GM18498 (cell line): ENCODE measurements around the gene ZBTB7C.

Experiments
- ATAC-seq: cut with Tn5 transposase; IDR thresholded peaks from one replicate; pipeline ENCODE4 v1.9.1; 2021; ENCODE audit warnings: mild to moderate bottlenecking, moderate library complexity; ENCODE audit not compliant: unreplicated experiment

Gene ZBTB7C

DNA sequence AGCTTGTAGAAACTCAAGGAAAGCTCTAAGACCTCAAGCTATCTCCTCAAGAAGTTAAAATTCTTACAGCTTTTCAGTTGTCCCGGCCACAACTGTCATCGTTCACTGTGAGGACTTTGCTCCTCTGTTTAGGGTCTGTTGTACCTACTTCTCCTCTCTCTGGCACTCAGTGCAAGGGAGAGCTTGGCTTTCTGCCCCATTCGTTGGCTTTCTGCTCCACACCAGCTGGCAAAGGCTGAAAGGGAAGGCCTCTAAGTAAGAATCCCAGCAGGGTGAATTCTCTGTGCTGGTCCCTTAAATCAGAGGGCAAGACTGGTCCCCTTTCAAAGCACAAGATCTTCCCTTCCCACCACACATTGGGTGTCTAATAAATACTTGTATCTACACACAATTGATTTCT lies 17.3 kb downstream of the ZBTB7C start:
- no peak for ATAC-seq

DNA sequence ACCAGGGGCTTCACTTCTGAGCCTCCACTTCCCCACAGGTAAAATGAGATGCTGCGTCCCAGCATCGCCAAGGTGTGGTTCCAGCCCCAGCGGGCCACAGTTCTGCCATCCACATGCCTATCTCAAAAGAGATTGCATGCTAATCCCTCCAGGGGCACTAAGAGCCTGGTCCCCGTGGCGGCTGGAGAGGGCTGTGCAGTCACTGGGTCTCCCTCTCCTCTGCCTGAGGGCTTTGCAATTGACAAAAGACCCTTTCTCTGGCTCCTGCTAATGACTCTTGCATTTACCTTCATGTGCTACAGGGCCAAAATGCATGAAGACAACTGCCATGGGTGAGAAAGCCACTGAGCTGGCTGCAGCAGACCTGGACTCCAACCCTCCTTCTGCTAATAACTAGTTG lies 18.5 kb downstream of the ZBTB7C start:
- ATAC-seq = no peak

DNA sequence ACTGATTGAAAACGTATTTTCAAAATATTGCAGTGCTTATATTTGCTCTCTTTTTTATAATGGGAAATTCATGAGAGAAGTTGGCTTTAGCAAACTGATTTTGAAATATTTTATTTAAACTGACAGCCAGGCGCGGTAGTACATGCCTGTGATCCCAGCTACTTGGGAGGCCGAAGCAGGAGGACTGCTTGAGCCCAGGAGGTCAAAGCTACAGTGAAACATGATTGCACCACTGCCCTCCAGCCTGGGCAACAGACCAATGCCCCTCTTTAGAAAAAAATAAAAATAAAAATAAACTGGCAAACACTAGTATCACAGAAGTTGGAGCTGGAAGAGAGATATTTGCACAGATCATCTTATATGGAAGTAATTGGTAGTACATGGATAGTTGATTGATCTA lies 20.7 kb downstream of the ZBTB7C start:
- no peak for ATAC-seq

DNA sequence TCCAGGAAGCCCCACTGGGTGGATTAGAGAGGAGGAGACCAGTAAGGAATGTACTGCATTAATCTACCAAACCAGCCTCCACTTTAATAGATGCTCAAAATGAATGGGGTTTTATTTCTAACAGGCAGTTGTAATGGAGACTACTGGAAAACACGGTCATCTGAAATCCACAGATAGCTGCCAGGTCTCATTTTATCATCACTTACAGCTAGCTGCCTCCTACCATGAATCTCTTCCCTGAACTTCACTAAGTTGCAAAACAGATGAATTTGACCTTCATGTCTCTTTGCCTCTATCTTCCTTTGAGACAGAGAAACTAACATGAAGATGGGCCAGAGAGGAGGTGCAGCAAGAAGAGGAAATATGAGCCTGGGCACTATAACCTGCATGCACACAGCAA lies 21.9 kb downstream of the ZBTB7C start:
- no peak for ATAC-seq

DNA sequence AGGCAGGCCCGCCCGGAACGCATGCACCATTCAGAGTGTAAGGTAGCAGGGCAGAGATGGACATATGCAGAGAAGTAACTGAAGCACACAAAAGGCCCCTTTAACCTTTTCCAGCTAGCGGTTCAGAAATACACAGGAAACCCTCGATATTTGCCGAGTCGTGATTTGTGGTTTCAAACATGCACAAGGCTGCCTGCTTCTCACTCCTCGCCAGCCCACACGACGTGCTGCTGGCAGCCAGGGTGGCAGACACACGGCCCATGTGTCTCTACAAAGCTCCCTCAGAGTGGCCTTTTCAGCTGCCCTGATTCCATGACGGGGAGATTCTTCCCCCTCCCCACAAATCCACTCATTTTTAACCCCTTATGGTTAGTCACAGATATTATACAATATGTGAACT lies 23.6 kb downstream of the ZBTB7C start:
- no peak for ATAC-seq

DNA sequence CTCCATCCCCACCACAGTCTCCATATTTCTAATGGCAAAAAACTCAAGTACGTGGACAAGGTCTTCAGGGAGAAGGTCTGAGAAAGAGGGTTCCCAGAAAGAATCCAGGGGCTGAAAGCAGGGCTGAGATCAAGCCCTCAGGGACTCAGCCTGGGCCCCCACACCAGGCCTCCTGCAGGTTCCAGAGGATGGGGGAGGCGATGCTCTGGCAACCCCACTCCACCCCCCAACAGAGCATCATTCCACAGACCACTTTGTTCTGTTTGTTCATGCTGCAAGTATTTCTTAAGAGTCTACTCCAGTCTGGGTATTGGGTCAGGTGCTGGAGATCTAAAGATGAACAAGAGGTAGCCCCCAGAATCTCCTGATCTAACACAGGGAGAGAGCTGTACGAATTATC lies 32.2 kb downstream of the ZBTB7C start:
- ATAC-seq = no peak

DNA sequence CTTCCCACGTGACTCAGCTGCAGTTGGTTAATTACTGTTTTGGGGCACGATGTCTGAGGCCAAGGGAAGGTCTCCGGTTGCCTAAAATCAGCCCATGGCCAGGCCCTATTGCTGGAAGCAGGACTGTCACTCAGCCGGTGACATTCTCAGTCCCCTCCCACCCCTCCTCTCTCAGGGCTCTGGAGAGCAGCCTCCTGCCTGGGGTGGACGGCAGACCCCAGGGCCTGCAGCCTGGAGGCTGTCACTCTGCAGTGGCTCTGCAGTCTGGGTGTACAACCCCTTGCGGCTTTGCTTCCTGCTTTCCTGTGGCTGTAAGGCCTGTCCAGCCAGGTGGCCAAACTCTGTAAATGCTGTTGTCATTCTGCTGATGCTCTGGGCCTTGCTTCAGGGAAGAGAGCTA lies 32.8 kb downstream of the ZBTB7C start:
- ATAC-seq = no peak

DNA sequence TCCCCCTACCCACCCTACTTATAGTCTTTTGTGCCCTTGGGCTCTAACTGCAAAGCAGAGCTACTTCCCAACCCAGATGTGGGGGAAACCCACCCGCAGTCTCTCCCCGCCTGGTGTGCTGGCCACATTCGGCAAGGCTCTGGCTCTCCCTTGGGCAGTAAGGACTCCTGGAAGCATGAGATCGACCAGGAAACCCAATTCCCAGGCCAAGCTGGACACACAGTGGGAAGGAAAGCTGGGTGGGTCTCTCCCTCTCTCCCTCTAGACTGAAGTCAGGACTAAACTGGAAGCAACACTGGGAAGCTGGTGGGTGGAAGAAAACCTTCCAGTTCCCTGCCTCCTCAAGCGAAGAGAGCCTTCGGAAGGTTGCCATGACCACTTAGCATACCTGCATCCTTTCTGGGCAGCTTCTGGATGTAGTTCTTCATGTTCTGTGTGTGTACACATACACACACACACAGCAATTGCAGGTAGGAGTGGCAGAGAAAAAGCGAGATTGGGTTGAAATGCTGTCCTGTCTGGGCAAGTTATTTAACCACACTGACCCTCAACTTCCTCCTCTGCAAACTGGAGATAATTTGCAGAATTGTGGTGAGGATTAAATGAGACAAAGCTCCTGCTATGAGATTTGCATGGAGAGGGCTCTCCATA lies 33.9 kb downstream of the ZBTB7C start:
- ATAC-seq = no peak

DNA sequence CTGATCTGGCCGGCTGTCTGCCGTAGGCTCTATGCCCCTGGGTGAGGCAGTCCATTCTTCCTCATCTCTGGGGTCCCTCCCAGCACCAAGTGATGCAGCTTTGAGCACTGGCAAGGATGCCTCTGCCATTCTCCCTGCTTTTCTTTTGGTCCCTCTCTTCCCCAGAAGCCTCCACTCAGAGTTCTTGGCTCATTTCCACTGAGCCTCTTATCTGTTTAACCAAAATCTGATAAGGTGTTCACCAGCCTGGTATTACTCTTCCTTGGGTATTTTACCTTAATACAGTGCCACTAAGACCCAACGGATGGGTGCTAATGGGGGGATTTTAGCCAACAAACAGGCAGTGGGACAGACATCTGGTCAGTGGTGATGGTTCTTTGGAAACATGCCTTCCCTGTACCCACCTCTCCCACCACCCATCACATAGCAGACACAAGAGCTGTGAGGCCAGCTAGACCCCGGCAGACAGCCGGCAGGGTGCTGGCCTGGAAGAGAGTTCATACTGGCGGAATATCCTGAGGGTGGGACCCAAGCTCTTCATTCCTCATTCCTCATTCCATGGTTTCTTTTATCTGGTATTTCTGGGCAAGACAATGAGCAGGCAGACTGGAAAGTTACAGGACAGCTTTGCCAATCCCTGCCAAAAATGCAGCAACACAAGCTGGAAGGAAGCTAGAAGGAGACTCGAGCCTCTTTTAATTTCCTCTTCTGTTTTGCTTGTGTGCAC lies 34.6 kb downstream of the ZBTB7C start:
- ATAC-seq = no peak

DNA sequence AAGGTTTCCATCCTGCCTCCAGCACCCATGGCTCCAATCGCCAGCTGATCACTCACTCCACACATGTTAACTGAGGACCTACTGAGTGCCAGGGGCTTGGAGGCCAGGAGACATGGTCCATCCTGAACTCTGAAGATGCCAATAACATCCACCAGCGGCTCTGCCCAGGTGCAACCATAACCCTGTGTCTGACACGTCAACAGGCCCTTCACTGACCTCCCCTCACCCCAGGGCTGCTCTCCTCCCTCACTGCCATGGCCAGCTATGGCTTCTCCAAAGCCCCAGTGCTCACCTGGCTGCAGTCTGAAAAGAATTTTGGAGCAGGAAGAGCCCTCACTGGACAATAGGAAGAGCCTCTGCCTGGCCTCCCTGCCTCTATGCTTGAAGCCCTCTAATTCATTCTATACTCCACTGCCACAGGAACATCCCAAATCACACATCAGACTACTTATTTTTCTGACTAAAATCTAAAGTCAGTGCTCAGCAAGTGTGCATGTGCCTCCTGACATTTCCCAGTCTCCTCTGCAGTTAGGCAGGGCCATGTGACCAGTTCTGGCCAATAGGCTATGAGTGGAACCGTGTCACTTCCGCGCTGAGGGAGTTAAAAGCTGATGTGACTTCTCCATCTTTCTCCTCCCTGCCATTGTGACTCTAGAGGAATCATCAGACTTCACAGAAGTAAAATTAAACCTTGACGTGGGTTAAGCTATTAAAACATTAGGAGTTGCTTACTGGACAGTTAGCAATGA lies 37.2 kb downstream of the ZBTB7C start:
- no peak for ATAC-seq

DNA sequence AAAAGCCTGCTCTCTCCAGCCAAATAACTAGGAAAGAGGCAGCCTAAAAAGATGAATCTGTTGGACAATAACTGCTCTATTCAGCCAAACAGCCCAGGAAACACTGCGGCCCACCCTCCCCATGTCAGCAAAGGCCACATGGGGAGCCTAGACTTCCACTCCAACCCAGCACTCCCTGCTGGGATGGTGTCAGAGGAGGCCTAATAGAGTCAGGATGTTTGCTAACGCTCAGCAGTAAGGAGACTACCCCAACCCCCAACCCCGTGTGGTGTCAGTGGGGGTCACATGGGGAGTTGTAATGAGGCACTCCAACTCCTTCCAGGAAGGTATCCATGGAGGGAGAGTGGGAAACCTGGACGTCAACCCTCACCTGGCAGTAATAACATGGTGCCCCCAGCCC lies 41.6 kb downstream of the ZBTB7C start:
- ATAC-seq = no peak

DNA sequence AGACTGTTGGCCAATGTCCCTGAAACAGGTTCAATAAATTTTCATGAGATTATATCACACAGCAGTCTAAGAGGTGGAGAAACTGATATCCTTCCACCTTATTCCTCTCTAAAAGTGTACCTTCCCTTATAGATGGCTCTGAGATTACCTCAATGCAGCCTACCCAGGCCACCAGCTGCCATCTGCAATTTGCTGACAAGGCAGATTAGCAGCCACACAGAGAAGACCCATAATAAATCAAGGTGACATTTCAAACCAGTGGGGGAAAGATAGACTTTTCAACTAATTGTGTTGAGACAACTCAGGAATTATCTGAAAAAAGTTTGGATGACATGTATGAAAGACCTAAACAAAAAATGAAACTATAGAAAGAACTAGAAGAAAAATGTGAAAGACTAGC lies 43.2 kb downstream of the ZBTB7C start:
- no peak for ATAC-seq

DNA sequence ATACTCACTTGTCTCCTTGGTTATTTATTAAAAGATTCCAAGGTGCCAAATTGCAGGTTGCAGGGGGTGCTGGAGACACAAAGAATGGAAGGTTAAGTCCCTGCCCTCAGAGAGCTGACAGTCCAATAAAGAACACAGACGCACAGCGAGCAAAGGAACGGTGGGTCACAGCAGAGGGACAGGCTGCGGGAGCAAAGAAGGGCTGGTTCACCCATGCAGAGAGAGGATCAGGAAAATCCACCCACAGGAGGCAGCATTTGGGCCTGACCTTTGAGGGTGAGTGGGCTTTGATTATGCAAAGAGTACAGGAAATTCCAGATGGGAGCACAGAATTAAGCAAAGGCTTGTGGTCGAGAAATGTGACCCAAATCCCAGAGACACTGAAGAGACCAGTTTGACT lies 45.0 kb downstream of the ZBTB7C start:
- no peak for ATAC-seq

DNA sequence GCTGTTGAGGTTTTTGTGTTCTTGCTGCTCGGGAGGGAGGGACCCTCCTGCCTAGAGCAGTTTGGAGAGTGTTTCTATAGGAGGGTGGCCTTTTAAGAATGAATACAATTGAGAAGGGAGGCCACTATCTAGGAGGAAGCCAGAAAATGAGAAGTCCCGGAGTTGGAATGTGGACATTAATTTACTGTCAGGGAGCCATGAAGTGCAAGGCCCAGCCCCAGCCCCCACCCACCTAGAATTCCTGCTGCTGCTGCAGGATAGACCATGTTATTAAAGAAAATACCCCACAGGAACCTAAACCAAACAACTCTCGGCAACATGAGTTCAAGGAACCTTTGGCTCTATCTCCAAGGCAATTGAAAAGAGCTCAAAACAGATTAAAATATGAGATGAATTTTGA lies 46.0 kb downstream of the ZBTB7C start:
- ATAC-seq = no peak

DNA sequence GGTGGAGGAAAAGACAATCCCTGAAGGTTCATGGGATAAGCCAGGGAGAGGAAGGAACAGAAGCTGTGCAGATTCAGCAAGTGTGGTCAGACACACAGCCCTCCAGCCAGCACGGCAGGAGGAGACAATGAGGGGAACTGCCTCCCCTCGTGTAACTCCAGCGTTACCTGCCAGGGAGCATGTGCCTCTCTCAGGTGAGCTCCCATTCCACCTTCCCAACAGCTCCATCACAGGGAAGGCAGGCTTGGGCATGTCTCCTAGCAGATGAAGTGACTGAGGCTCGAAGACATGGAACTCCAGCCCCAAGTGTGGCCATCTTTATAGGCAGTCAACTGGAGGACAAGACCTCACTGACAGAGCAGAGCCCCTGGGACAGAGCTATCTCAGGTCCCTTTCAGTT lies 47.4 kb downstream of the ZBTB7C start:
- no peak for ATAC-seq

DNA sequence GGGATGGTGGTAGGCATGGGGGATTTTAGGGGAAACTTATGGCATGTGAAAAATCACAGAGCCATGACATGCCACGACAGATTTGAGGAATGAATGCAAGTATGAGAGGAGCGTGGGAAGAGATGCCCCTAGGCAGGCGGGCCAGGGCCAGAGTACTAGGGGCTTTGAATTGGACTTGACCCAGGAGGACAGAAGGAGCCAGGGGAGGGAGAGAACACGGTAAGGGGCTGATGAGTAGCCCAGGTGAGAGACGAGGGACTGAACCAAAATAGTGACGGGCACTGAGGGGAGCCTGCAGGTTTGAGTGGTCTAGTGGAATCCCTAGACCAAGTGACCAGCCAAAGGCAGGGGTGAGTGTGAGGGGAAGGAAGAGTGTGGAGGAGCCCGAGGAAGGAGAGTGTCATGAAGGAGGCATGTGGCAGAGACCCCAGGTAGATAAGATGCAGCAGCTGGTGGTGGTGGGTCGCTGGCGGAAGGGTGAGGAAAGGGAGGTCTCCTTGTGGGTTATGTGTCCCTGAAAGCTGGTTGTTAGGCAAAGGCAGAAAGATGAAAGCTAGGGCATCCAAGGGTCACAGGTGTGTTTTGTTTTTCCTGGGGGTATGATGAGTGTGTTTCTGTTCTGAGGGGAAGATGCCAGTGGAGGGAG lies 48.7 kb downstream of the ZBTB7C start:
- no peak for ATAC-seq

DNA sequence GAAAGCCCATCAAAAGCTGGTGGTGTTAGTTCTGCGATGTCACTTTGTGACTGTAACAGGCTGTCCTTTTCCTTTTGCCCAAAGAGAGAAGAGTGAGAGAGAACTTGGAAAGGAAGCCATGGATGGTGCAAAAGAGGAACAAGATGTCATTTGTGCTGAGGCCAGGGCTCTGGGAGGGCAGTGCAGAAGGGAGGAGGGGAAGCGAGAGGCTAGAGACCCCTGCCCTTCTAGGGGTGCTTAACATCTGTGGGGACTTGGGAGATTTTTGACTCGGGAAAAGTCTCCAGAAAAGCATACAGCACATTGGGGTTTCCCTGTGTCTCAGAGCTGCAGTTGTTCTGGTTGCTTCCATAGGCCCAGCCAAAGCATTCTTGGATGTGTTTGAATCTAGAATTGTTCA lies 49.6 kb downstream of the ZBTB7C start:
- no peak for ATAC-seq

DNA sequence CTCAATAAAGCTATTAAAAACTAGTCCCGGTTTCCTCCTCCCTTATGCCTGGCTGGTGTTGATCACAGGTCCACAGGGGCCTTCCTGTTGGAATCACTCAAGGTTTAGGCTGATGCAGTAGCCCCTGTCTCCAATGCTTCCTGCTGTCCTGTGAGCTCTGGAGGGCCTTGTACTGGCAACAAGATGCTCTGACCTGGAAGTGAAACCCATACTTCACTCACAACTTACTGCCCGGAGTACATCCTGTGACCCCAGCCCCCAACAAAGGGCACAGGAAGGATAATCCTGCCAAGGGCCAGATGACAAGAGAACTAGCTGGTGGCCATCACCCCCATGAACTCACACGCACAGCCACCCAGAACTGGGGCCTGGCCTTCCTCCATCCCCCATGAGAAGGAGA lies 50.3 kb downstream of the ZBTB7C start:
- no peak for ATAC-seq

DNA sequence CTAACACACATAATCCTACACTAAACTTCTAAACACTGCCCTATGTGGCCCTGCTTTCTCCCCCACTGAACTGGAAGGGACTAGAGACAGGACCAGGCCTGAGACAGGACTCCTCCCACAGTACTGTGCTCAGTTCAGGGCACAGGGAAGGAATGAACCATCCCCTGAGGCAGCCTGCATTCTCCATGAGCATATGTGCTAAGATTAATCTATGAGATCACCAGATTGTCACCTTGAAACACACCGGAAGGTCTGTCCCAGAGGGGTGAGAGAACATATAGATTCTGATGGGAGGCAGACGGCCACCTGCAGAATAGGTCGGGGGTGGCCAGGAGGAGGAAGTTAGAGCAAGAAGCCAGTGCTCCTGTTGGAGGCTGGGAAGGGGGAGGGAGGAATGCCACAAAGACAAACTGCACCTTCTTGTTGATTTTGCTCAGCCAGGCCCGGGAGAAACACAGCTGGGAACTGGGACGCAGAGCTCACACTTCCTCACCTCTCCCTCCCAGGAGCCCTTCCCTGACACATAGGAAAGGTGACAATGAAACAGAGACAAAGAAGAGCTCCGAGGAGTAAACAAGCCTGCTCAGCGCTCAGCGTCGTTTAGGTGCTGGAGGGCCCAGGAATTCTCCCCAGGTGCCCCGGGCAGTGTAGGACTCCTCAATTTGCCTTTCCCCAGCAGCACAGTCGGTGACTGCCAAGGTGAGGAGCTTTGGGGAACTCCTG lies 52.1 kb downstream of the ZBTB7C start:
- ATAC-seq = no peak

DNA sequence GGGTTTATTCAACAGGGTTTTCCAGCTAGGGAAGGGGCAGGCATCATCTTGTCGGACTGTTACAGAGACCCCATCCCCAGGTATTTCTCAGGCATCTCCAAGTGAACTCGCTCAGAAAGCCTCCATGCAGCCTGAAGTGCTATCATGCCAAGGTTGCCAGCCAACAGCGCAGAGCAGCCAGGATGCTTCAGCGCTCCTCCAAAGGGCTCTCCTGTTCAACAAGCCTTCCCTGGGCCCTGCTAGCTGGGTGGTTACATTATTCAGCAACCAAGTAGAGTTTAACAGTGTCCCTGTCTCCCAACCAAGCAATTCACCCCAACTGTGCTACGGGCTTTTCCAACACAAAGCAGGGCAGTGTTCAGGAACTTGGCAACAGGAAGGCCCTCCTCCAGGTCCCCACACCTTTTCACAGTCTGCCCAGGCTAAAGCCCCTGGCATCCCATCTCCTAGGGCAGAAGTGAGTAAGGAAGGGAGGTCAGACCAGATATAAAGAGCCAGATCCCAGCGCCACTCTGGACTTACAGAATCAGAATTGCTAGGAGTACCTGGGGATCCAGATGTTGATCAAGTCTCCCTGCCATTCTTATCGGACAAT lies 52.9 kb downstream of the ZBTB7C start:
- no peak for ATAC-seq
